Panc1 (cell line): Measurements from ENCODE around the gene LGALS3. TPM values are rescaled to one million over a fixed set of nuclear protein-coding genes. Genes with fewer than 3 reads are reported as not detected.

ENCODE experiments used
- ATAC-seq: fragments of 200-7000 bp; cut with Tn5 transposase; 2 replicates; pipeline ENCODE4 v1.9.1; 2020; ENCODE audit warnings: mild to moderate bottlenecking, moderate library complexity
- BruUV-seq: library from RNA; stranded (reverse); fragments of 400-500 nt; replicated peaks from 2 replicates; lab custom pipeline; 2021; lab: Mats Ljungman, UMichigan
- CTCF ChIA-PET: fragments of 300-600 bp; sonication (Branson Sonifier 250); formaldehyde crosslinking; loops from one replicate; lab custom pipeline; 2022; ENCODE audit warnings: antibody characterized with exemption; lab: Charles Lee
- POLR2A ChIA-PET: fragments of 300-600 bp; sonication (Branson Sonifier 250); formaldehyde crosslinking; loops from one replicate; lab custom pipeline; 2022; ENCODE audit warnings: antibody characterized with exemption; lab: Charles Lee
- DNase-seq: peaks from one replicate; pipeline ENCODE4 v3.0.0-alpha.2; 2010; ENCODE audit warnings: low read depth, low spot score
- H3K27ac ChIP-seq: 2 replicates; pipeline ENCODE4 v1.5.1; 2011; ENCODE audit warnings: mild to moderate bottlenecking, low read length, inconsistent platforms
- H3K27me3 ChIP-seq: fragments of 200-500 bp; sonication (Bioruptor generic); 2 replicates; pipeline ENCODE4 v1.6.0; 2014; ENCODE audit warnings: low read length, inconsistent platforms; ENCODE audit not compliant: control insufficient read depth, insufficient read depth
- H3K36me3 ChIP-seq: fragments of 200-500 bp; sonication (Bioruptor generic); 2 replicates; pipeline ENCODE4 v1.5.1; 2014; ENCODE audit warnings: inconsistent platforms, mild to moderate bottlenecking, low read length, moderate library complexity; ENCODE audit not compliant: control insufficient read depth, insufficient read depth
- H3K4me1 ChIP-seq: 2 replicates; pipeline ENCODE4 v1.5.1; 2011; ENCODE audit warnings: inconsistent platforms, mild to moderate bottlenecking, low read length, moderate library complexity; ENCODE audit not compliant: control insufficient read depth, insufficient read depth
- H3K4me3 ChIP-seq, 2 experiments: 2 replicates each; pipeline ENCODE4 v1.5.1; 2011 to 2012; ENCODE audit warnings: low read depth in 2 of 2, low read length in 2 of 2, mild to moderate bottlenecking in 2 of 2, inconsistent platforms in 1 of 2, moderate library complexity in 1 of 2
- H3K9me3 ChIP-seq: fragments of 200-500 bp; sonication (Bioruptor generic); 2 replicates; pipeline ENCODE4 v1.5.1; 2014; ENCODE audit warnings: low read depth, mild to moderate bottlenecking, inconsistent platforms, low read length, moderate library complexity; ENCODE audit not compliant: control insufficient read depth, insufficient read depth
- POLR2AphosphoS5 ChIP-seq: IDR thresholded peaks from 2 replicates; pipeline ENCODE4 v1.6.1; 2012; ENCODE audit warnings: mild to moderate bottlenecking, low read depth, low read length, moderate library complexity
- SIN3A ChIP-seq: IDR thresholded peaks from 2 replicates; pipeline ENCODE4 v1.6.1; 2012; ENCODE audit warnings: low read depth, mild to moderate bottlenecking, low read length, moderate library complexity, borderline replicate concordance; ENCODE audit not compliant: insufficient read depth
- TCF7L2 ChIP-seq: IDR thresholded peaks from 2 replicates; pipeline ENCODE4 v1.6.1; 2011; ENCODE audit warnings: mild to moderate bottlenecking, low read depth, low read length, inconsistent platforms
- in situ Hi-C: cut with HindIII; loops from 2 replicates; pipeline ENCODE4 v1.10.0; 2016; ENCODE audit warnings: low sequenced_read_pairs, low pct_unique_long_range_greater_than_20kb
- intact Hi-C: fragments of 100-400 bp; cut with micrococcal nuclease; formaldehyde crosslinking; loops from one replicate; pipeline ENCODE4 v1.10.0; 2022; ENCODE audit not compliant: unreplicated experiment
- total RNA-seq: library from RNA; stranded (reverse); gene quantifications from one replicate; pipeline ENCODE4 v1.2.1, GENCODE V29; 2021; ENCODE audit not compliant: unreplicated experiment
- TF ChIP-seq, protein P1 (sequence below), 2 experiments: IDR thresholded peaks; 2 replicates each; pipeline ENCODE4 v1.6.1; 2011 to 2012; ENCODE audit warnings: low read depth in 2 of 2, control low read depth in 1 of 2, low read length in 1 of 2, mild to moderate bottlenecking in 1 of 2, moderate library complexity in 1 of 2; ENCODE audit not compliant: insufficient read depth in 1 of 2
- TF ChIP-seq, protein P2 (sequence below): fragments of 450-650 bp; IDR thresholded peaks from 2 replicates; pipeline ENCODE4 v1.5.1; 2017; ENCODE audit warnings: mild to moderate bottlenecking

The LGALS3 gene
- total RNA-seq, 1 experiment from 2014 or later: 146 TPM

GRCh38 chr14:55094292-55095157 lies 34.5 kb upstream of the LGALS3 start:
- peak overlapping the region; percentile 36; the same call in 1 of the 2 replicates for H3K27ac ChIP-seq
- no TSS peak for BruUV-seq
- ChIA-PET POLR2A (no interaction called here), CTCF (no interaction called here)
- H3K4me3 ChIP-seq: no peak overlapping the region
- H3K4me1 ChIP-seq: 0 out of 2 replicates have a peak, but pooled peaks cover 3% of the 10 kb centered on the region
- no peak for TF ChIP-seq SIN3A
- TF ChIP-seq TCF7L2: no peak
- TF ChIP-seq, protein P1, sequence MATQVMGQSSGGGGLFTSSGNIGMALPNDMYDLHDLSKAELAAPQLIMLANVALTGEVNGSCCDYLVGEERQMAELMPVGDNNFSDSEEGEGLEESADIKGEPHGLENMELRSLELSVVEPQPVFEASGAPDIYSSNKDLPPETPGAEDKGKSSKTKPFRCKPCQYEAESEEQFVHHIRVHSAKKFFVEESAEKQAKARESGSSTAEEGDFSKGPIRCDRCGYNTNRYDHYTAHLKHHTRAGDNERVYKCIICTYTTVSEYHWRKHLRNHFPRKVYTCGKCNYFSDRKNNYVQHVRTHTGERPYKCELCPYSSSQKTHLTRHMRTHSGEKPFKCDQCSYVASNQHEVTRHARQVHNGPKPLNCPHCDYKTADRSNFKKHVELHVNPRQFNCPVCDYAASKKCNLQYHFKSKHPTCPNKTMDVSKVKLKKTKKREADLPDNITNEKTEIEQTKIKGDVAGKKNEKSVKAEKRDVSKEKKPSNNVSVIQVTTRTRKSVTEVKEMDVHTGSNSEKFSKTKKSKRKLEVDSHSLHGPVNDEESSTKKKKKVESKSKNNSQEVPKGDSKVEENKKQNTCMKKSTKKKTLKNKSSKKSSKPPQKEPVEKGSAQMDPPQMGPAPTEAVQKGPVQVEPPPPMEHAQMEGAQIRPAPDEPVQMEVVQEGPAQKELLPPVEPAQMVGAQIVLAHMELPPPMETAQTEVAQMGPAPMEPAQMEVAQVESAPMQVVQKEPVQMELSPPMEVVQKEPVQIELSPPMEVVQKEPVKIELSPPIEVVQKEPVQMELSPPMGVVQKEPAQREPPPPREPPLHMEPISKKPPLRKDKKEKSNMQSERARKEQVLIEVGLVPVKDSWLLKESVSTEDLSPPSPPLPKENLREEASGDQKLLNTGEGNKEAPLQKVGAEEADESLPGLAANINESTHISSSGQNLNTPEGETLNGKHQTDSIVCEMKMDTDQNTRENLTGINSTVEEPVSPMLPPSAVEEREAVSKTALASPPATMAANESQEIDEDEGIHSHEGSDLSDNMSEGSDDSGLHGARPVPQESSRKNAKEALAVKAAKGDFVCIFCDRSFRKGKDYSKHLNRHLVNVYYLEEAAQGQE (IDR thresholded peaks at IDR 0.05; ENCODE audit: insufficient read depth in 1 of 2, low read depth in 2 of 2, low read length in 1 of 2): no peak
- TF ChIP-seq, protein P2, sequence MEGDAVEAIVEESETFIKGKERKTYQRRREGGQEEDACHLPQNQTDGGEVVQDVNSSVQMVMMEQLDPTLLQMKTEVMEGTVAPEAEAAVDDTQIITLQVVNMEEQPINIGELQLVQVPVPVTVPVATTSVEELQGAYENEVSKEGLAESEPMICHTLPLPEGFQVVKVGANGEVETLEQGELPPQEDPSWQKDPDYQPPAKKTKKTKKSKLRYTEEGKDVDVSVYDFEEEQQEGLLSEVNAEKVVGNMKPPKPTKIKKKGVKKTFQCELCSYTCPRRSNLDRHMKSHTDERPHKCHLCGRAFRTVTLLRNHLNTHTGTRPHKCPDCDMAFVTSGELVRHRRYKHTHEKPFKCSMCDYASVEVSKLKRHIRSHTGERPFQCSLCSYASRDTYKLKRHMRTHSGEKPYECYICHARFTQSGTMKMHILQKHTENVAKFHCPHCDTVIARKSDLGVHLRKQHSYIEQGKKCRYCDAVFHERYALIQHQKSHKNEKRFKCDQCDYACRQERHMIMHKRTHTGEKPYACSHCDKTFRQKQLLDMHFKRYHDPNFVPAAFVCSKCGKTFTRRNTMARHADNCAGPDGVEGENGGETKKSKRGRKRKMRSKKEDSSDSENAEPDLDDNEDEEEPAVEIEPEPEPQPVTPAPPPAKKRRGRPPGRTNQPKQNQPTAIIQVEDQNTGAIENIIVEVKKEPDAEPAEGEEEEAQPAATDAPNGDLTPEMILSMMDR: no peak
- TF ChIP-seq POLR2AphosphoS5: no peak
- H3K36me3 ChIP-seq: no peaks in the 10 kb centered on the region
- DNase-seq (no peak), ATAC-seq (no peak)
- intact Hi-C loops (loop anchor here (5.0 kb wide), 1 partner anchor 38 kb away; no protein-coding TSS in a partner anchor), in situ Hi-C loops (no loop called here)
- H3K9me3 ChIP-seq: no peaks in the 10 kb centered on the region
- no peaks in the 10 kb centered on the region for H3K27me3 ChIP-seq

DNA sequence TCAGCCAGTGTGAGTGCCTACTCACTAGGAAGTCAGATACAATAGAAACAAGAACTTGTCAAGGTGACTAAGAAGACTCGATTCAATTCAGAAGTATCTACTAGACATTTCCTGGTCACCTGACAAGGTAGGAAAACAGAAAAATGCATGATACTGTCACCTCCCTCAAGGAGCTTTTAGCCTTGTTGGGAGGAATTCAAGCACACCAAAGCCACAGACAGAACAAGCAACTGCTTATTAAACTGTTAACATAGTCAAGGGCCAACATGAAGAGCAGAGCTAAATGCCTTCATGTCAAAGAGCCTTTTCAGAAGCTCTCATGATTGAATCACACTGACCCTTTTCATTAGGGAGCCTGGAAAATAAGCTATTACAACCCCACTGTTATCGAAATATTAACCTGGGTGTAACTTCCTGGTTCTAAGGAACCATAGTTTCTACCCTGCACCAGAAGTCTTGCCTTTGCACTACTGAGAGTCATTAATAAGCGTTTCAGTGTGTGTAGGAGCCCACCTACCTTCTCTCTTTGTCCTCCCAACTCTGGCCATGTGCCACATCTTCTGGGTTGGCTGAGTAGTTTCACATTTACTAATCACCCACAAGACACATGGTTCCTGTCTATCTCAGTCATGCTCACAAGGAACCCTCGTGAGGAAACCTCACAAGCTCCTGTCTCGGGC lies 31.0 kb upstream of the LGALS3 start:
- no peaks in the 10 kb centered on the region for H3K27me3 ChIP-seq
- ATAC-seq (no peak), DNase-seq (no peak)
- ChIA-PET CTCF (no interaction called here), POLR2A (no interaction called here)
- intact Hi-C loops: no loop called here
- no peaks in the 10 kb centered on the region for H3K9me3 ChIP-seq
- H3K27ac ChIP-seq: peak overlapping the region; percentile 41; the same call in 1 of the 2 replicates
- H3K36me3 ChIP-seq: no peaks in the 10 kb centered on the region
- in situ Hi-C loops: no loop called here
- BruUV-seq: no TSS peak
- peaks cover 18% of the 10 kb centered on the region for H3K4me1 ChIP-seq
- H3K4me3 ChIP-seq: no peak overlapping the region
- TF ChIP-seq POLR2AphosphoS5 (no peak), TCF7L2 (no peak)
- TF ChIP-seq, protein P1 (IDR thresholded peaks at IDR 0.05; ENCODE audit: insufficient read depth in 1 of 2, low read depth in 2 of 2, low read length in 1 of 2): no peak
- TF ChIP-seq, protein P2: no peak
